Uterus (tissue), 4 donors: Measurements from ENCODE around the gene EDNRB. TPM values are rescaled to one million over a fixed set of nuclear protein-coding genes. Genes with fewer than 3 reads are reported as not detected.
A peak's percentile ranks its signal among the peaks of the same experiment; 100 is the strongest.

Source experiments
- DNase-seq, 2 donors: peaks; one replicate each; pipeline ENCODE4 v3.0.0-alpha.2; 2019 to 2020
- H3K27ac ChIP-seq, 2 donors: fragments of 200-600 bp; sonication (generic); 1 replicate in 1 of 2; 2 replicates in 1 of 2; pipeline ENCODE4 v1.5.1; 2016 to 2018
- H3K27me3 ChIP-seq, 2 donors: fragments of 200-600 bp; sonication (generic); one replicate each; pipeline ENCODE4 v1.5.1; 2018 to 2019; ENCODE audit warnings: control low read depth in 1 of 2
- H3K36me3 ChIP-seq, 2 donors: fragments of 200-600 bp; sonication (generic); one replicate each; pipeline ENCODE4 v1.5.1; 2019; ENCODE audit warnings: control low read depth in 1 of 2
- H3K4me1 ChIP-seq, 2 donors: fragments of 200-600 bp; sonication (generic); one replicate each; pipeline ENCODE4 v1.5.1; 2018 to 2019; ENCODE audit warnings: control low read depth in 1 of 2
- H3K4me3 ChIP-seq, 2 donors: fragments of 200-600 bp; sonication (generic); 1 replicate in 1 of 2; 2 replicates in 1 of 2; pipeline ENCODE4 v1.5.1; 2018 to 2019; ENCODE audit warnings: mild to moderate bottlenecking in 1 of 2
- H3K9me3 ChIP-seq, 2 donors: fragments of 200-600 bp; sonication (generic); one replicate each; pipeline ENCODE4 v1.5.1; 2019; ENCODE audit warnings: control low read depth in 1 of 2
- POLR2A ChIP-seq, 2 donors: fragments of 450-650 bp; IDR thresholded peaks; one replicate each; pipeline ENCODE4 v1.6.1; 2016; ENCODE audit warnings: antibody characterized with exemption in 2 of 2, mild to moderate bottlenecking in 1 of 2, moderate library complexity in 1 of 2
- intact Hi-C: fragments of 100-400 bp; cut with DNase I; formaldehyde crosslinking; loops from one replicate; pipeline ENCODE4 v1.15.1; 2023; ENCODE audit warnings: low total_unique reads
- total RNA-seq, 4 donors: library from RNA; depleted of rRNA in 3 of 4; stranded (reverse); fragments of >200 nt in 3 of 4; gene quantifications; one replicate each; pipeline versions ENCODE4 v1.1.0 to v1.2.4, GENCODE V29; 2014 to 2023
- TF ChIP-seq, protein P1 (sequence below), 4 experiments: fragments of 200-600 bp in 2 of 4; fragments of 450-650 bp in 2 of 4; sonication (generic) in 2 of 4; IDR thresholded peaks; one replicate each; pipeline ENCODE4 v1.5.1; 2016 to 2019; ENCODE audit warnings: antibody characterized with exemption in 4 of 4, mild to moderate bottlenecking in 2 of 4, moderate library complexity in 1 of 4
- donor health status: DM: yes; HTN: yes; CAD: no.

The EDNRB gene
- total RNA-seq, 4 donors from 2014 or later = 14.9 to 63.5 (median 37.8) TPM

DNA sequence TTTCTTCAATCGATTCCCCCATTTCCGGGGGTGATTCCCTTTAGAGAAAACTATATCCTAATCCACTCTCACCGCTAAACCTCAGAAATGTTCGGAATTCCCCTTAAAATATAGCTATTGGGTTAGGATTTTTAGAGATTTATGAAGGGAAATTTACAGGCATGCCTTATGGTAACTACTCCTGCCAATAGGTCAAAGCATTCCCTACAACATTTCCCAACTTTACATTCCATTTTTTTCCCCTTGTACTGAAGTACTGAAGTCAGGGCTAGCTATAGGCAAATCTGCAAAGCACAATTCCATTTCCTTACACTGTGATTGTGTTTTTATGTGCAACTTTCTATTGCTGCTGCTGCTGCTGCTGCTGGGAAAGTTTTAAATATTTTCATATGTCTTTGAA, 2.1 kb downstream of the EDNRB start:
- intact Hi-C loops = no loop called here
- Histone ChIP-seq H3K27me3 (no peaks in the 10 kb centered on the region), H3K4me1 (no peaks in the 10 kb centered on the region), H3K4me3 (peak overlapping the region; percentile 38 to 39), H3K36me3 (no peaks in the 10 kb centered on the region), H3K27ac (peak overlapping the region; percentile 70 to 71), H3K9me3 (no peaks in the 10 kb centered on the region)
- DNase-seq = no peak
- TF ChIP-seq, protein P1, sequence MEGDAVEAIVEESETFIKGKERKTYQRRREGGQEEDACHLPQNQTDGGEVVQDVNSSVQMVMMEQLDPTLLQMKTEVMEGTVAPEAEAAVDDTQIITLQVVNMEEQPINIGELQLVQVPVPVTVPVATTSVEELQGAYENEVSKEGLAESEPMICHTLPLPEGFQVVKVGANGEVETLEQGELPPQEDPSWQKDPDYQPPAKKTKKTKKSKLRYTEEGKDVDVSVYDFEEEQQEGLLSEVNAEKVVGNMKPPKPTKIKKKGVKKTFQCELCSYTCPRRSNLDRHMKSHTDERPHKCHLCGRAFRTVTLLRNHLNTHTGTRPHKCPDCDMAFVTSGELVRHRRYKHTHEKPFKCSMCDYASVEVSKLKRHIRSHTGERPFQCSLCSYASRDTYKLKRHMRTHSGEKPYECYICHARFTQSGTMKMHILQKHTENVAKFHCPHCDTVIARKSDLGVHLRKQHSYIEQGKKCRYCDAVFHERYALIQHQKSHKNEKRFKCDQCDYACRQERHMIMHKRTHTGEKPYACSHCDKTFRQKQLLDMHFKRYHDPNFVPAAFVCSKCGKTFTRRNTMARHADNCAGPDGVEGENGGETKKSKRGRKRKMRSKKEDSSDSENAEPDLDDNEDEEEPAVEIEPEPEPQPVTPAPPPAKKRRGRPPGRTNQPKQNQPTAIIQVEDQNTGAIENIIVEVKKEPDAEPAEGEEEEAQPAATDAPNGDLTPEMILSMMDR (IDR thresholded peaks at IDR 0.05) = no peak
- TF ChIP-seq POLR2A (IDR thresholded peaks at IDR 0.05) = no peak

DNA sequence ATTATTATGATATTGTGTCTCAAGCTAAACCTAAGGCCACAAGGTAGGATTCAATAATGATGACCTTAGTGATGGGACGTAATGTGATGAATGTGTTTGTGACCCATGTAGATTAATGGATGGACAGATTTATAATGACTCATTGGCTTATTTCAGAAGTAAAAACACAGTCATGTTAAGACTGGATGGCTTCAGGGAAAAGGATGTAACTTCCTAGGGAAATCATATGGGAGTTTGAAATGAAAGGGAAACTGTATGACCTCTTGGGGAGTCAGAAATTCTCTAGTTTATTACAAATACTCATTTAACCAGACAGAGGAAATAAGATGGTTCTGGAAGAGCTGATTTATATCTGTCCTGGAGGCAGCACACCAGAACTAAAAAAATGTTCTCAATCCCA, 2.9 kb downstream of the EDNRB start:
- H3K27ac ChIP-seq = peak overlapping the region; percentile 70 to 71
- H3K4me1 ChIP-seq = no peaks in the 10 kb centered on the region
- H3K9me3 ChIP-seq = no peaks in the 10 kb centered on the region
- H3K4me3 ChIP-seq = peak overlapping the region in 1 of 2 donors; percentile 5
- H3K27me3 ChIP-seq = no peaks in the 10 kb centered on the region
- TF ChIP-seq, protein P1 (IDR thresholded peaks at IDR 0.05) = no peak
- TF ChIP-seq POLR2A (IDR thresholded peaks at IDR 0.05) = no peak
- DNase-seq = no peak
- intact Hi-C loops = no loop called here
- H3K36me3 ChIP-seq = no peaks in the 10 kb centered on the region

DNA sequence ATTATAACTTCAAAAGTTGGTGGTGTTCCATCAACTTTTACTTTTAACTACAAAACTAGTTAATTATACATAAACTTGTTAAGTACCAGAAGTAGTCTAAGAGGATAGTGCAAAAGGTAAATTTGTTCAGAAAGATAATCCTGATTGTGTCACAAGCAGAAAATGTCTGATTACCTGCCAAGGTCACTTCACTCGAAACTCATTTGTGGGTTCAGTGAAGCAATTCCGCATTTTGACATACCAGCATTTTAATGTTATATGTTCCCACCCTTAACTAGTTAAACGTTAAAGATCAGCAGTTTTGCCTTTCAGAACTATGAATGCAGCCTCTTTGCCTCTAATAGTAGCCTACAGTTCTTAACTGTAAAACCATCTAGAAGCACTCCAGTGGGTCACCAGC, 5.6 kb downstream of the EDNRB start:
- DNase-seq = no peak
- H3K4me1 ChIP-seq = no peaks in the 10 kb centered on the region
- no peaks in the 10 kb centered on the region for H3K27me3 ChIP-seq
- no peak overlapping the region for H3K4me3 ChIP-seq
- H3K27ac ChIP-seq = no peak overlapping the region
- no peaks in the 10 kb centered on the region for H3K36me3 ChIP-seq
- intact Hi-C loops = no loop called here
- no peak for TF ChIP-seq POLR2A (IDR thresholded peaks at IDR 0.05)
- TF ChIP-seq, protein P1 (IDR thresholded peaks at IDR 0.05) = no peak
- H3K9me3 ChIP-seq = no peaks in the 10 kb centered on the region

GRCh38 chr13:77911751-77912150, 6.9 kb downstream of the EDNRB start:
- H3K4me1 ChIP-seq = no peaks in the 10 kb centered on the region
- H3K27me3 ChIP-seq = no peaks in the 10 kb centered on the region
- no peak for DNase-seq
- intact Hi-C loops = no loop called here
- H3K27ac ChIP-seq = no peak overlapping the region
- TF ChIP-seq, protein P1 (IDR thresholded peaks at IDR 0.05) = no peak
- TF ChIP-seq POLR2A (IDR thresholded peaks at IDR 0.05) = no peak
- H3K4me3 ChIP-seq = no peak overlapping the region
- H3K9me3 ChIP-seq = no peaks in the 10 kb centered on the region
- no peaks in the 10 kb centered on the region for H3K36me3 ChIP-seq

DNA sequence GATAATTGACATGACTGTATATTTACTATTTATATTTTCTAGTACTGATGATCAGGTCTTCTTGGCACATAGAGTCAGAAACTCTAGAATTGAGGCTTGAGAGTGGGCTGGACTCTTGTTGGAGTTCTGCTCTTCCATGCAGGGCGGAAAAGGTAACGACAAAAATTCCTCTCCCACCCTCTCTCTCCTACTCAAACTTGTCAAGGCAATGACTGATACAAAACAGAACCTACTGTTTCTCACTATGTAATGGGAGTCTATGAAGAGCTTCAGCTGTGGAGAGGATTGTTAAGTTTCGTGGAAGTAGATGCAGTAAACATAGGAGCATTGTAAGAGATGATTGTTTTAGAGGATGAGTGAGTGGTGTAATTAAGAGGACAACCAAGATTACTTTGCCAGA, 8.8 kb downstream of the EDNRB start:
- no peaks in the 10 kb centered on the region for H3K36me3 ChIP-seq
- TF ChIP-seq POLR2A (IDR thresholded peaks at IDR 0.05) = no peak
- TF ChIP-seq, protein P1 (IDR thresholded peaks at IDR 0.05) = no peak
- no peak overlapping the region for H3K27ac ChIP-seq
- no peaks in the 10 kb centered on the region for H3K9me3 ChIP-seq
- no peak for DNase-seq
- intact Hi-C loops = no loop called here
- H3K4me1 ChIP-seq = no peaks in the 10 kb centered on the region
- no peak overlapping the region for H3K4me3 ChIP-seq
- H3K27me3 ChIP-seq = no peaks in the 10 kb centered on the region
